ENCODE measurements around the gene BCL2L11.

The BCL2L11 gene

DNA sequence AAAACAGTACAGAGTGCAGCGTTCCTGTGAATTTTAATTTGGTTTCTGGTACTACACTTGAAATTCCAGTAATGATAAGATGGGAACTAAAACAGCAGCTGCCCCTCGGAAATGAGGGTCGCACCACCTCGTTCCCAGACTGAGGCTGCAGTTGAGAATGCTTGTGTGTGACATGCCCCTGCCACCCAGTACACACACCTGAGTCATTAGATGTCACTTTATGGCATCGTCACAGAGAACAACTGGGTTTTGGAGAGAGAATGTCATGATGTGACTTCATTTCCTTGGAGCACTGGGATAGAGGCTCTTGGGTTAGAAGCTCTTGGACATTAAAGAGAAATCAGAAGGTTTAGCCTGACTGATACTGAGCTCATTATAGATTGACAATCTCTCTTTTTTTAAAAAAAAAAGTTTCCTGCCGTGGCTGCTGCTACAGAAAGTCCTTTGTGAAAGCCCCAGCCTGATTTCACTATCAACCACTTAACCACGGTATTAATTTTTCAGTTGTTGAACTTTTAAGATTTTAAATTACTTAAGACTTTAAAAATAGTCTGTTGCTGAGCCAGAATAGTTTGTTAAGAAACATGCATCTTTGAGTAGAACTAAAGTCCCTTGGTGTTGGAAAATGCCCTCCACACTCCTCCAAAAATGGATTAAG lies 24.5 kb downstream of the BCL2L11 start:
- DNase-seq: no peak

GRCh38 chr2:111145951-111146350 lies 25.2 kb downstream of the BCL2L11 start:
- no peak for DNase-seq

DNA sequence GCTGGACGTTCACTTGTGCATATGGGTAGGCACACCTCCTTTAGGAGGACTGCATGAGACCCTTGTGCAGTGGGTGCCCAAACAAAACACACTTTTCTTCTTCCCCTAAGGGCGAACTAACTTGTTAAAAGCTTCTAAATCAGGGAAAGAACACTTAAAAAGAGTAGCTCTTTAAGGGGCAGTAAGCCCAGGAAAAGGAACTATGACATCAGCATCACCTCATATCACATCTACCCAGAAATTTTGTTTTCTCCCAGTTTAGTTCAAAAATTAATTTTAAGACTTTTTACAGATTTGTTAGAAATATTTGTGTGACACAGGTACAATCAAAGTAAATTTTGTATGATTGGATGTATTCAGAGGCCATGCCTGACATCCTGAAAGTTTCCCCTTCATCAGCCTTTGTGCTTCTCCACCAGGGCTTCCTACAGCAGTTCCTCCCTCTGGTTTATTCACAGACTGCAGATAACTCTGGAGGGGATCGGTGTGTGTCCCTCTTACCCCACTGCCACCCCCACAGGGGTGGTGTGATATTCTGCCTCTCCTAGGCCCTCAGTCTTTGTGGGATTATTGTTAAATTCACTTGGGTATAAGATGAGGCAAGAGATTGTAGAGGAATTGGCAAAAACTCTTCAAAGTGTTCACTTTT lies 27.6 kb downstream of the BCL2L11 start:
- DNase-seq: no peak

DNA sequence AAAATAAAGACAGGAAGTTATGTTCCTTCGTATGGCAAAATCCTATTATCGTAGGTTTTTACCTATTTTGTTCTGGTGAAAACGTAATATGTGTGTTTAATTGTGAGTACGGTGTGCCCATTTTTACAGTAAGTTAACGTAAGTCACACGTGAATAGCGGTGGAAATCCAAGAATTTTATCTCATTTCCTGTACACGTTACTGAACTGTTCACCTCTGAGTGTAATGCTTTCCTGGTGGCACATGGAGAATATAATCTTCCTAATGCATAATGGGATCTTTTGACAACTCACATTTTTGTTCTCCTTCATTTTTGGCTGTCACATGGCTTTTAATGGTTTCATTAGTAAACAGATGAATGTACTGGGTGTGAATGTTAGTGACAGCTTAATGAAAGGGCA lies 28.2 kb downstream of the BCL2L11 start:
- no peak for DNase-seq

DNA sequence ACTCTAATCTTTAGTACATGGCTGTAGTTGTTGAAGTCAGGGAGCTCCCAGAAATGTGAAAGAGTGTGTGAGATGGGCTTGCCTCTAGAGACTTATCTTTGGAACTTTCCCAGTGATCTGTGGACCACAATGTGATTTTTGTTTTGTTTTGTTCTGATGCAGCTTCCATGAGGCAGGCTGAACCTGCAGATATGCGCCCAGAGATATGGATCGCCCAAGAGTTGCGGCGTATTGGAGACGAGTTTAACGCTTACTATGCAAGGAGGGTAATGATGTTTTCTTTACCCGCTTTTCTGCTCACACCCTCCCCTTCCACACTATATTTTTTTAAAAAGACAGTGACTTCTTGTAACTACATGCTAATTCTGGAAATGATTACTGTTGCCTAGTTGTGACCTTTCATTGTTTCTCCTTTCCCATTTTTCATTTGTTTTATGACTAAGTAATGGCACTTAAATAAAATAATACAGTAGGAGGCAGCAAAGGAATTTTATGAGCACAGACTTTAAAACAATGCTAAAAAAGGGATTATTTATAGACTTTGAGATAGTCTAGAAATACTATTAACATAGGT lies 29.3 kb downstream of the BCL2L11 start:
- no peak for DNase-seq

GRCh38 chr2:111154758-111155157 lies 34.0 kb downstream of the BCL2L11 start:
- DNase-seq: no peak

DNA sequence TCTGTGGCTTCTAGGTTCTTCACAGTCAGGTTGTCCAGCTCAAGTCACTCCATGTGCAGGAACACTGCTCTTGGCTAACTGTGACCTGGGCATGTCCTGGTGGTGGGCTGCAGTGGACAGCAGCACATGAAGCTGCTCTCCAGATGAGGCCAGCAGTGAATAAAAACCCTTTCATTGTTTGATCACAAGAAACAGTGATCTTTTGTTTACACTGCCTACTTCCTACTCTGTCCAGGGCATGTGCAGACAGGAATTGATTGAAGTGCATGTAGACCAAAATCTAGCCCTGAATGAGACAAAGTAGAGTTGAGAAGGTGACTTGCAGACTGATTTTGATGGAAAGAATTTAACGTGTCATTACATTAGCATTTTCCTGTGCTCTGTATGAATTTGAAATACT lies 34.9 kb downstream of the BCL2L11 start:
- DNase-seq: no peak

DNA sequence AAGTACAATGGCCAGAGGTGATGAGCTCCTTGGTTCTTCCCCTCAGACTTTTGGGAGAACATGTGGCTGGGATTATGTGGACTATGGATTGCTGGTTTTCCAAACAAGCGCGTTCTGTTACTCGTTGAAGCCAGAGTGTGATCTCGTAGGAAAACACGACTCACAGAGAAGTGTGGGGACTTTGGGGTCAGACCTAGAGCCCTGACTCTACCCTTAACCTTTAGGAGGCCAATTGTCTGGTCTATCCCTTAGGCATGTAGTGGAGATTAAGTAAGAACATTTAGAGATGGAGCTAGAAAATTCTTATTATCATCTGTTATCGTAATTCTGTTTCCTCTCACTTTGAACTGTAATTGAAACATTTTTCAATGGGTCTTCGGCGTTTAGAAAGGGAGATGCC lies 35.8 kb downstream of the BCL2L11 start:
- no peak for DNase-seq

- DNase-seq: no peak
These were observed 36.5 kb downstream of the BCL2L11 start for GRCh38 chr2:111157071-111157661.

DNA sequence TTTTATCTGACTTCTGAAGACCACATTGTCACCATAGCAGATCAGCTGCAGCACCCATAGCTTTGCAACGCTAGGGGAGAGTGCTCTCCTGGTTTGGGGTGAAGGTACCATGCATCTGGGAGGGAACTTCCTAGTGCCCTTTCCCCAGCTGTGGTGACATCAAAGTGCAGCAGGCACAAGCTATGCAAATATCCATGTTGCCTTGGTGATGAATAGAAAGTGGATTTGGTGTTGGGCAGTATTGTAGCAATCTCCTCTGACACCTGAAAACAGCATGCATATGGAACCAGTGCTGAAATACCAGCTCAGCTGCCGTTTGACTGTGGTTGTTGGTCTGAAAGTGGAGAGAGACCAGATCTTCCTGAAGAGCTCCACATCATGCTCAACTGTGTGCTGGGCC lies 37.1 kb downstream of the BCL2L11 start:
- peak in 1 of 2 experiments; percentile 16 for DNase-seq

DNA sequence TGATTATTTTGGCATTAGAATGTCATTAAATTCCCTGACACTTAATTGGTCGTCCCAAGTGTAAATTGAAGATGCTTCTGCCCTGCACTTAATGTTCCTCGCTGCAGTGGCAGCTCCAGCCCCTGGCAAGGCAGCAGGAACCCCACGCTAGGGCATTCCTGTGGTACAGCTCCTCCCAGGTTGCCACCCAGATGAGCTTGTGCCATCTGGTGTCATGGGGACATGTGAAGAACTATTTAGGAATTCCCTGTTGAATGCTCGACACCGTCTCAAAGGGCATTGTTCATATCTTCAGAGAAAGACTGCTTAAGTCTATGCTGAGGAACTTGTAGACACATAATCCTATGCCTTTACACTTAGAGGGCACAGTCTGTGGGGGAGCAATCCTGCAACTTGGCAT lies 38.9 kb downstream of the BCL2L11 start:
- no peak for DNase-seq

DNA sequence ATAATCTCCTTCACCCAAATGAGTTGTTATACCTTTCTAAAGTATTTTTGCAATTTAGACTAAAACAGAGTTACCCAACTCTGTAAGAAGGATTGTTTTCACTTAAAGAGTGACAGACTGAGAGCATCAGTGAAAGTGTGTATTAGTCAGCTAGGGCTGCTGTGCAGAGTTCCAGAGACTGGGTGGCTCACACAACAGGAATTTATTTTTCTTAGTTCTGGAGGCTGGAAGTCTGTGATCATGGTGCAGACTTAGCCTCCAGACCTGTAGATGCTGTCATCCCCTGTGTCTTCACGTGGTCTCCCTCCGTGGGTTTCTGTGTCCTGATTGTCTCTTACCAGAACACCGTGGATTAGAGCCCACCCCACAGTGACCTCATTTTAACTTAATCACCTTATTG lies 40.0 kb downstream of the BCL2L11 start:
- DNase-seq: no peak

DNA sequence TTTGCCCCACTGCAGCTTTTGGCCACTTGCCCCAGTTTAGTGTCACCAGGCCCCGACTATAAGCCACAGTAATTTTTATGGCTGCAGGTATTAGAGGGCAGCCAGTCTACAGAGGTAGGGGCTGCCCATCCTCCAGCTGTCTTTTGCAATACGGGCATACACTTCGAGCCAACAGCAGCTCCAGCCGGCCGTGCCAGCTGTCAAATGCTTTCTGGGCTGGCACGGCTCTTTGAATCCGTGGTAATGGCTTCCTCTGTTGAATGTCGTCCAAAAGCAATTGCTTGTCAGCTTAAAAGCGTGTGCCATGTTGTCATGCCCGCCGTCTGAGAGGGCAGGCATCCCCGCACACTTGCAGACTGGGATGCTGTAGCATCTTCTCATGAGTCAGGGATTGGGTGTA lies 41.3 kb downstream of the BCL2L11 start:
- peak in 1 of 2 experiments; percentile 61 for DNase-seq

DNA sequence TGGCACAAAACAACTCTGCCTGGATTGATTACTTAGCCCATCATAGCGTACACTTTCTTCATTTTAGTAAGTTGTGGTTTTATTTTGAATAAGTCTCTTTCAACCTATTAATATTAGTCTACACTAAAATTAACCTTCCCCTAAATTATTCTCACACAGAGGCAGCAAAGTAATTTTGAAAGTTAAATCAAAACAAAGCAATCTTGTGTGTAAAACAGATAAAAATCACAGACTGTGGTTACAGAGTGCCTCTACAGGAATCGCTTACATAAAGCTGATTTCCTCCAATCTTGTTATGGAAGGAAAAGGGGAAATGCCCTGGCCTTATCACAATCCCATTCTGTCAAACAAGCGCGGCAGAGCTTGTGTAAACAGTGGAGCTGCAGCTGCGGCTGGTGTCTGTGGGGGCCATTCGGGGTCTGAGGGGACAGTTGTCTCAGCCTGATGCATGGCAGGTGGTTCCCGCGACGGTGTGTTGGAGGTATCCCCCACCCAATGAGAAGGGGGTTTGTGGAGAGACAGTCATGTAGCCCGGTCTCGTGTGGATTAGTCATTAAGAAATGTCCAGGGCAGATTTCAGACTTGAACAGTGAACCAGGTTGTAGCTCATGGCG lies 42.1 kb downstream of the BCL2L11 start:
- peak; percentile 33 to 34 for DNase-seq

DNA sequence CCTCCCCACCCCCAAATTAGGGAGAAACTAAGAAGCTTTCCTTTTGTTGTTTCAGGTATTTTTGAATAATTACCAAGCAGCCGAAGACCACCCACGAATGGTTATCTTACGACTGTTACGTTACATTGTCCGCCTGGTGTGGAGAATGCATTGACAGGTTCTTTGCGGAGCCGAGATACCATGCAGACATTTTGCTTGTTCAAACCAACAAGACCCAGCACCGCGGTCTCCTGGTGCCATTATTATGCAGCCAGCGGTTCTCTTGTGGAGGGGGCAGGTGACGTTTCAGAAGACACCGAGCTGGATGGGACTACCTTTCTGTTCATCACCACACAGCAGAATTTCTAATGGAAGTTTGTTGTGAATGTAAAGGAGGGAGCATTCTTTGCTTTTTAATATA lies 43.4 kb downstream of the BCL2L11 start:
- no peak for DNase-seq

GRCh38 chr2:111165084-111165483 lies 44.4 kb downstream of the BCL2L11 start:
- no peak for DNase-seq

GRCh38 chr2:111166115-111166514 lies 45.4 kb downstream of the BCL2L11 start:
- no peak for DNase-seq

- no peak for DNase-seq
These were observed 46.6 kb downstream of the BCL2L11 start for GRCh38 chr2:111167076-111167862.

- DNase-seq: no peak
These were observed 47.1 kb downstream of the BCL2L11 start for GRCh38 chr2:111167863-111168162.

GRCh38 chr2:111168528-111169239 lies 48.0 kb downstream of the BCL2L11 start:
- peak in 1 of 2 experiments; percentile 26 for DNase-seq

- DNase-seq: no peak
These were observed 48.6 kb downstream of the BCL2L11 start for GRCh38 chr2:111169268-111169667.

GRCh38 chr2:111169924-111170323 lies 49.2 kb downstream of the BCL2L11 start:
- no peak for DNase-seq

Data from SHP77 (cell line).